ENCODE results near the gene GFI1. TPM values are rescaled to one million over a fixed set of nuclear protein-coding genes. Genes with fewer than 3 reads are reported as not detected.

The GFI1 gene
- total and polyA plus RNA-seq, 2 of the 13 experiments (the other 11 are each of a cell fraction or from before 2014, with no cell fraction given), result 10.3 to 10.5 TPM

GRCh38 chr1:92505015-92505692 lies 18.4 kb upstream of the GFI1 start (continued):
- TF ChIP-seq FOXJ3 (CRISPR knock-in tag; IDR thresholded peaks at IDR 0.05; ENCODE audit: borderline replicate concordance) (peak; percentile 90), NR2F2 (IDR thresholded peaks at IDR 0.05; ENCODE audit: borderline replicate concordance, low read depth) (peak; percentile 40; the same call in 1 of the 2 replicates), ZNF205 (CRISPR knock-in tag; IDR thresholded peaks at IDR 0.05) (peak; percentile 100), ZNF556 (CRISPR knock-in tag; IDR thresholded peaks at IDR 0.05; ENCODE audit: borderline replicate concordance) (no peak), TCF7 (IDR thresholded peaks at IDR 0.05; ENCODE audit: low read depth) (peak; percentile 56), DDIT3 (CRISPR knock-in tag; IDR thresholded peaks at IDR 0.05) (no peak), ZNF18 (CRISPR knock-in tag; IDR thresholded peaks at IDR 0.05; ENCODE audit: insufficient replicate concordance) (no peak), HOMEZ (CRISPR knock-in tag; IDR thresholded peaks at IDR 0.05; ENCODE audit: low read depth) (peak; percentile 40; the same call in 1 of the 2 replicates), MTA1 (CRISPR knock-in tag; IDR thresholded peaks at IDR 0.05; ENCODE audit: borderline replicate concordance) (0 out of 2 replicates have a peak, but pooled peaks have one; percentile 51), THRA (CRISPR knock-in tag; IDR thresholded peaks at IDR 0.05; ENCODE audit: borderline replicate concordance) (peak; percentile 51; the same call in 1 of the 2 replicates), ONECUT2 (CRISPR knock-in tag; IDR thresholded peaks at IDR 0.05) (0 out of 2 replicates have a peak, but pooled peaks have one; percentile 14), CREM (IDR thresholded peaks at IDR 0.05) (peak; percentile 79), CREM (CRISPR knock-in tag; IDR thresholded peaks at IDR 0.05) (no peak), SMARCE1 (IDR thresholded peaks at IDR 0.05; ENCODE audit: borderline replicate concordance) (no peak), ATF4 (CRISPR knock-in tag; IDR thresholded peaks at IDR 0.05) (peak in 1 of 2 experiments; percentile 47; a peak in 1 of 4 replicates), ZBTB26 (CRISPR knock-in tag; IDR thresholded peaks at IDR 0.05; ENCODE audit: borderline replicate concordance) (no peak), PHF8 (CRISPR knock-in tag; IDR thresholded peaks at IDR 0.05) (no peak), ASH2L (IDR thresholded peaks at IDR 0.05; ENCODE audit: insufficient read length, low read depth, low read length) (peak; percentile 51), ERF (CRISPR knock-in tag; IDR thresholded peaks at IDR 0.05) (peak; percentile 31; the same call in 1 of the 2 replicates), ELF4 (CRISPR knock-in tag; IDR thresholded peaks at IDR 0.05; ENCODE audit: borderline replicate concordance) (no peak), KDM5A (IDR thresholded peaks at IDR 0.05; ENCODE audit: borderline replicate concordance, low read length) (no peak), CBFB (CRISPR knock-in tag; IDR thresholded peaks at IDR 0.05) (no peak)

All from HepG2 (cell line).